GM23338 (cell line): Measurements from ENCODE around the gene VMP1. TPM values are rescaled to one million over a fixed set of nuclear protein-coding genes. Genes with fewer than 3 reads are reported as not detected.

ENCODE experiments used
- ATAC-seq: fragments of 200-7000 bp; cut with Tn5 transposase; 3 replicates; pipeline ENCODE4 v1.9.1; 2020
- DNase-seq: peaks from one replicate; pipeline ENCODE4 v3.0.0-alpha.2; 2015; ENCODE audit warnings: low spot score
- H2AFZ ChIP-seq: fragments of 200-600 bp; sonication (generic); 2 replicates; pipeline ENCODE4 v1.8.0; 2016; ENCODE audit warnings: antibody characterized with exemption, mild to moderate bottlenecking, moderate library complexity
- H3F3A ChIP-seq: fragments of 200-600 bp; sonication (generic); replicated peaks from 2 replicates; pipeline ENCODE4 v1.8.0; 2017; ENCODE audit warnings: antibody characterized with exemption, mixed run types, low read depth
- H3K27ac ChIP-seq: fragments of 200-600 bp; sonication (generic); 2 replicates; pipeline ENCODE4 v1.6.1; 2016; ENCODE audit warnings: low read depth
- H3K27me3 ChIP-seq: fragments of 200-600 bp; sonication (generic); 2 replicates; pipeline ENCODE4 v1.8.0; 2016; ENCODE audit warnings: mild to moderate bottlenecking, mixed run types, moderate library complexity; ENCODE audit not compliant: insufficient read depth
- H3K36me3 ChIP-seq: fragments of 200-600 bp; sonication (generic); 2 replicates; pipeline ENCODE4 v1.8.0; 2016; ENCODE audit warnings: mild to moderate bottlenecking; ENCODE audit not compliant: insufficient read depth
- H3K4me1 ChIP-seq: fragments of 200-600 bp; sonication (generic); 2 replicates; pipeline ENCODE4 v1.8.0; 2016; ENCODE audit warnings: mild to moderate bottlenecking, moderate library complexity; ENCODE audit not compliant: insufficient read depth
- H3K4me2 ChIP-seq: fragments of 200-600 bp; sonication (generic); 2 replicates; pipeline ENCODE4 v1.7.1; 2017; ENCODE audit warnings: mixed run types
- H3K4me3 ChIP-seq: fragments of 200-600 bp; sonication (generic); 2 replicates; pipeline ENCODE4 v1.6.1; 2016; ENCODE audit warnings: mixed run types
- H3K79me2 ChIP-seq: fragments of 200-600 bp; sonication (generic); replicated peaks from 2 replicates; pipeline ENCODE4 v1.8.0; 2017; ENCODE audit warnings: mild to moderate bottlenecking; ENCODE audit not compliant: insufficient read depth
- H3K9me2 ChIP-seq: fragments of 200-600 bp; sonication (generic); 2 replicates; pipeline ENCODE4 v1.8.0; 2017; ENCODE audit not compliant: insufficient read depth
- H4K20me1 ChIP-seq: fragments of 200-600 bp; sonication (generic); replicated peaks from 2 replicates; pipeline ENCODE4 v1.8.0; 2017; ENCODE audit warnings: mild to moderate bottlenecking; ENCODE audit not compliant: insufficient read depth
- H3K27ac Mint-ChIP-seq: 2 replicates; pipeline ENCODE4 v1.8.0; 2020; ENCODE audit warnings: inconsistent platforms, mild to moderate bottlenecking, moderate library complexity, mixed read lengths
- H3K27me3 Mint-ChIP-seq: 3 replicates; pipeline ENCODE4 v1.8.0; 2022; ENCODE audit warnings: low read depth, mild to moderate bottlenecking, moderate library complexity, mixed read lengths, inconsistent platforms; ENCODE audit not compliant: insufficient read depth, poor library complexity
- H3K36me3 Mint-ChIP-seq: 3 replicates; pipeline ENCODE4 v1.8.0; 2021; ENCODE audit warnings: low read depth, mild to moderate bottlenecking, inconsistent platforms, moderate library complexity, mixed read lengths
- H3K4me1 Mint-ChIP-seq: 3 replicates; pipeline ENCODE4 v1.8.0; 2020; ENCODE audit warnings: mild to moderate bottlenecking, inconsistent platforms, mixed read lengths
- H3K4me3 Mint-ChIP-seq: 3 replicates; pipeline ENCODE4 v1.8.0; 2021; ENCODE audit warnings: moderate library complexity, mild to moderate bottlenecking, inconsistent platforms, mixed read lengths
- H3K9me3 Mint-ChIP-seq: 3 replicates; pipeline ENCODE4 v1.8.0; 2020; ENCODE audit warnings: moderate library complexity, mild to moderate bottlenecking, inconsistent platforms, mixed read lengths
- CREB1 ChIP-seq: fragments of 250-450 bp; sonication (Bioruptor Pico); IDR thresholded peaks from 2 replicates; pipeline ENCODE4 v1.5.0; 2020; ENCODE audit warnings: low read depth, mild to moderate bottlenecking, moderate library complexity
- CTCF ChIP-seq, 2 experiments: fragments of 200-600 bp in 1 of 2; sonication (generic) in 1 of 2; conservative IDR thresholded peaks; 2 replicates each; pipeline versions ENCODE4 v1.5.1 to v1.6.1; 2016 to 2017; ENCODE audit warnings: antibody characterized with exemption in 2 of 2, low read depth in 2 of 2, mild to moderate bottlenecking in 2 of 2, moderate library complexity in 1 of 2
- ETS1 ChIP-seq: IDR thresholded peaks from 2 replicates; pipeline ENCODE4 v1.6.1; 2016; ENCODE audit warnings: antibody characterized with exemption
- EZH2 ChIP-seq: fragments of 200-600 bp; sonication (generic); IDR thresholded peaks from one replicate; pipeline ENCODE4 v1.8.0; 2017; ENCODE audit warnings: antibody characterized with exemption, mild to moderate bottlenecking, low read depth; ENCODE audit not compliant: unreplicated experiment
- EZH2phosphoT487 ChIP-seq: fragments of 200-600 bp; sonication (generic); IDR thresholded peaks from one replicate; pipeline ENCODE4 v1.8.1; 2018; ENCODE audit warnings: antibody characterized with exemption; ENCODE audit not compliant: unreplicated experiment
- JUNB ChIP-seq: IDR thresholded peaks from one replicate; pipeline ENCODE4 v1.6.1; 2016; ENCODE audit warnings: antibody characterized with exemption; ENCODE audit not compliant: unreplicated experiment
- NANOG ChIP-seq: IDR thresholded peaks from 2 replicates; pipeline ENCODE4 v1.6.1; 2016; ENCODE audit warnings: antibody characterized with exemption, borderline replicate concordance
- POLR2AphosphoS5 ChIP-seq: IDR thresholded peaks from 2 replicates; pipeline ENCODE4 v1.6.1; 2016; ENCODE audit warnings: antibody characterized with exemption, low read depth
- REST ChIP-seq: IDR thresholded peaks from one replicate; pipeline ENCODE4 v1.6.1; 2018; ENCODE audit warnings: antibody characterized with exemption; ENCODE audit not compliant: unreplicated experiment
- STAT1 ChIP-seq: IDR thresholded peaks from one replicate; pipeline ENCODE4 v1.6.1; 2016; ENCODE audit warnings: antibody characterized with exemption; ENCODE audit not compliant: unreplicated experiment
- ZNF114 ChIP-seq: fragments of 250-450 bp; sonication (Bioruptor Pico); IDR thresholded peaks from 2 replicates; pipeline ENCODE4 v1.5.0; 2020; ENCODE audit warnings: mild to moderate bottlenecking, moderate library complexity
- ZNF331 ChIP-seq: fragments of 250-450 bp; sonication (Bioruptor Pico); IDR thresholded peaks from 2 replicates; pipeline ENCODE4 v1.5.0; 2020; ENCODE audit warnings: low read depth, mild to moderate bottlenecking, moderate library complexity
- ZNF462 ChIP-seq: fragments of 250-450 bp; sonication (Bioruptor Pico); IDR thresholded peaks from 2 replicates; pipeline ENCODE4 v1.5.0; 2020; ENCODE audit warnings: mild to moderate bottlenecking, moderate library complexity
- polyA plus RNA-seq: library from polyadenylated mRNA; unstranded; fragments of >200 nt; fragmentation: Nextera tagmentation; extraction: Ambion mirVana; gene quantifications from 2 replicates; pipeline ENCODE4 v1.2.1, GENCODE V29; 2016
- total RNA-seq: library from RNA; depleted of rRNA; stranded (reverse); fragments of >200 nt; shearing (Covaris generic); gene quantifications from 2 replicates; pipeline ENCODE4 v1.2.3, GENCODE V29; 2014

The VMP1 gene
- total and polyA plus RNA-seq, 2 experiments from 2014 or later: 70.1 to 112 TPM

GRCh38 chr17:59793205-59793604 is 85.8 kb downstream of the VMP1 start:
- Histone ChIP-seq H3K4me2 (no peak overlapping the region), H2AFZ (no peak overlapping the region), H3K79me2 (no peaks in the 10 kb centered on the region), H3K4me3 (no peak overlapping the region), H3K27me3 (no peaks in the 10 kb centered on the region), H3K9me2 (no peaks in the 10 kb centered on the region), H3F3A (no peaks in the 10 kb centered on the region), H3K4me1 (no peaks in the 10 kb centered on the region), H4K20me1 (no peaks in the 10 kb centered on the region), H3K36me3 (no peaks in the 10 kb centered on the region), H3K27ac (no peak overlapping the region)
- TF ChIP-seq ZNF331 (CRISPR knock-in tag): no peak
- TF ChIP-seq CTCF (conservative IDR thresholded peaks at IDR 0.05; ENCODE audit: low read depth in 2 of 2): no peak
- no peak for TF ChIP-seq CREB1 (CRISPR knock-in tag)
- no peak for TF ChIP-seq NANOG
- TF ChIP-seq JUNB: no peak
- no peak for TF ChIP-seq EZH2phosphoT487
- TF ChIP-seq ZNF462 (CRISPR knock-in tag): no peak
- TF ChIP-seq ZNF114: no peak
- no peak for TF ChIP-seq ETS1
- no peak for TF ChIP-seq REST
- no peak for TF ChIP-seq POLR2AphosphoS5
- TF ChIP-seq STAT1: no peak
- TF ChIP-seq EZH2: no peak
- DNase-seq: no peak
- Mint-ChIP-seq H3K36me3 (no peaks in the 10 kb centered on the region), H3K27me3 (peaks cover 2% of the 10 kb centered on the region), H3K4me1 (no peaks in the 10 kb centered on the region), H3K4me3 (no peak overlapping the region), H3K27ac (no peak overlapping the region), H3K9me3 (no peaks in the 10 kb centered on the region)
- no peak for ATAC-seq
